ENCODE results near the gene DDX43.

DNA sequence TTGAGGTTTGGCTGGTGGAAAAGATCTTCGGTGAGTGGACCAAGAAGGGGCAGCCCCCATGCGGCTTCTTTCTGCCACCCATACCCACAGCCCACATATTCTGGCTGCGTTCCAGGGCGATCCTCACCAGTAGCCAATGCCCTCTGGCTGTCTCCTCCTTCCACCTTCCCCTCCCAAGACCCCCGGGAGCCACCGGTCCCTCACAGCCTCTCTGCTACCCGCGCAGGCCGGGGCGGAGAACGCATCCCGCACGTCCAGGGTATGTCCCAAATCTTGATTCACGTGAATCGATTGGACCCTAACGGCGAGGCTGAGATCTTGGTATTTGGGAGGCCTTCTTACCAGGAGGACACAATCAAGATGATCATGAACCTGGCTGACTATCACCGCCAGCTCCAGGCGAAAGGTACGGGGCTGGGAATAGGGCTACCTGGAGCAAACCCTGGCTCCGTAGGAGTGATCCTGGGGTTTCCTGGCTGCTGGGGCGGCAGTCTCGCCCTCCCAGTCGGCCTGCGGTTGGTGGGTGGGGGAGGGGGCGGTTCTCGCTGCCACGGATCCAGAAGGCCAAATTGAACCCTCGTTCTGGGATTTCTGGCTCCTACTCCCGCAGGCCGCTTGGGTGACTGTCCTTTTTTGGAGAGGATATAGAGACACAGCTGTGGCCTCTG is 31.6 kb upstream of the DDX43 start:
- TF ChIP-seq, protein P1, sequence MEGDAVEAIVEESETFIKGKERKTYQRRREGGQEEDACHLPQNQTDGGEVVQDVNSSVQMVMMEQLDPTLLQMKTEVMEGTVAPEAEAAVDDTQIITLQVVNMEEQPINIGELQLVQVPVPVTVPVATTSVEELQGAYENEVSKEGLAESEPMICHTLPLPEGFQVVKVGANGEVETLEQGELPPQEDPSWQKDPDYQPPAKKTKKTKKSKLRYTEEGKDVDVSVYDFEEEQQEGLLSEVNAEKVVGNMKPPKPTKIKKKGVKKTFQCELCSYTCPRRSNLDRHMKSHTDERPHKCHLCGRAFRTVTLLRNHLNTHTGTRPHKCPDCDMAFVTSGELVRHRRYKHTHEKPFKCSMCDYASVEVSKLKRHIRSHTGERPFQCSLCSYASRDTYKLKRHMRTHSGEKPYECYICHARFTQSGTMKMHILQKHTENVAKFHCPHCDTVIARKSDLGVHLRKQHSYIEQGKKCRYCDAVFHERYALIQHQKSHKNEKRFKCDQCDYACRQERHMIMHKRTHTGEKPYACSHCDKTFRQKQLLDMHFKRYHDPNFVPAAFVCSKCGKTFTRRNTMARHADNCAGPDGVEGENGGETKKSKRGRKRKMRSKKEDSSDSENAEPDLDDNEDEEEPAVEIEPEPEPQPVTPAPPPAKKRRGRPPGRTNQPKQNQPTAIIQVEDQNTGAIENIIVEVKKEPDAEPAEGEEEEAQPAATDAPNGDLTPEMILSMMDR (IDR thresholded peaks at IDR 0.05) = no peak
- no peak for TF ChIP-seq POLR2A (IDR thresholded peaks at IDR 0.05)
- no peak for TF ChIP-seq EP300 (IDR thresholded peaks at IDR 0.05)
- no peak for TF ChIP-seq POLR2AphosphoS5 (IDR thresholded peaks at IDR 0.05)
